ENCODE data around the gene ZNF672.

GRCh38 chr1:248804771-248805681, 33.0 kb upstream of the ZNF672 start:
- TF ChIP-seq CTCF (IDR thresholded peaks at IDR 0.05): no peak
- no peak for TF ChIP-seq POLR2A (IDR thresholded peaks at IDR 0.05)
